Frontal cortex (tissue), 4 donors: ENCODE results near the gene TMEM63B. TPM values are rescaled to one million over a fixed set of nuclear protein-coding genes. Genes with fewer than 3 reads are reported as not detected.
"Not testable (repeated sequence)": the region's sequence is repeated elsewhere in the genome, so short reads cannot be mapped to it uniquely, and the experiment has no call there.

Experiments
- DNase-seq, 2 donors: peaks; one replicate each; pipeline ENCODE4 v3.0.0; 2012; ENCODE audit warnings: low spot score in 2 of 2
- FAIRE-seq: peaks from 2 replicates; lab custom pipeline; 2012; peaks lifted over from hg19 to GRCh38; lab: Jason Lieb, UNC
- total RNA-seq: library from RNA; depleted of rRNA; stranded (reverse); fragments of >200 nt; gene quantifications from one replicate; pipeline ENCODE4 v1.2.3, GENCODE V29; 2014
- donor health status: control.
- donor health status: control.
- donor health status: control.

Gene TMEM63B
- total RNA-seq, 1 donor from 2014 or later = 35.5 TPM

DNA sequence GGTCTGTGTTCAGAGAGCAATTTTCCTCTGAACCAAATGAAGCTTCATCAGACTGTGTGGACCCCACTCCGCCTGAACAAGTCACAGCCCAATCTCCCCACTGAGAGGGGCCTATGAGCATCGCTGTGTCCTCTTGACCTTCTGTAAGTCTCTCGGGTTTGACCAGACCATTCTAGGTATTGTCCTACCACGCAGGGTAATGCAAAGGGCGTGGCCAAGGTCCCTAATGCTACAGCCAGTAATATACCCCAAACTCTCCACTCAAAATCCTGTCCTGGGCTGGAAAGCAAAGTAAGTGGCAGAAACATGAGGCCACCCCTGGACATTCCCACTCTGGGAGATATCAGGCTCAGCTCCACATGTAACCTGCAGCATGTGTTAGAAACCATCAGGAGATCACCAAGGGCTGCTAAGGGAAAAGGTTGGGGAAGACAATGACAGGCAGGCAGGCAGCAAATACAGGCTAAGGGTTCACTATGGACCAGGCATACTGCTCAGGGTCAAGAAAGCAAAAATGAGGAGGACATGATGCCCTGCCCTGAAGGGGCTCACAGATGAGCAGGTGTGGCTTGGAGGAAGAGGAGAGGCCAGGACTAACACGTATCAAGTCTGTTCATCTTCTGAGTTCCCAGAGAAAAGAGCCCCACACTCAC lies 33.5 kb upstream of the TMEM63B start:
- no peak for DNase-seq
- FAIRE-seq = no peak

DNA sequence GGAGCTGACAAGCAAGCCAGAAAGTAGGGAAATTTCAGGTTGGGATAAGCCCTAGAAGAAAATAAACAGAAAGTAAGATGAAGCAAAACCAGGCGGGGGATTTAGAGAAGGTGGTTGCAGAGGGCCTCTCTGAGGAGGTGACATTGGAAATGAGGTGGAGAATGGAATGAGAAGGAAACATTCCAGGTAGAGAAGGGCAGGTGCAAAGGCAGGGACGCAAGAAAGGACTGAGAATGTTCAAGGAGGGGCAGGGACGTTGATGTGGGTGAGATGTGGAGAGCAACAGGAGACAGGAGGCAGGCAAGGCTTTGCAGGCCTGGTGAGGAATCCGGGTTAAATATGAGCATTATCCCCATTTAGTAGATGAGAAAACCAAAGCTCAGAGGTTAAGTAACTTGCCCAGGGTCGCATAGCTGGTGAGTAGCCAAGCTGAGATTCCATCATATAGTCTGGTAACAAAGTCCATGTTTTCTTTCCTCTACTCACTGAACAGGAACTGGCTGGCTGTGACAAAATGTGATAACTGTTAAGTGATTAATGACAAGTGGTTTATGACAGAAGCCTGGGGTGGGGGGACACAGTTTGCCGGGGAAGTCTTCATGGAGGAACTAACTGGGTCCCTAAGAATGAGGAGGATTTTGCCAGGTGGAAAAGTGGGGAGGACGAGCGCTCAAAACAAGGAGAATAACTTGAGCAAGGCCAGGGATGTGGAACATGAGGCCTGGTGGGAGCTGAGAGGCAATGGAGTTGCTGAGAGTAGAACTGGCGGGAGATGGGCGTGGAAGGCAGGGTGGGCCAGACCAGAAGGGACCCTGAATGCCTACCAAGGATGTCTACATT lies 32.7 kb upstream of the TMEM63B start:
- DNase-seq = no peak
- no peak for FAIRE-seq

DNA sequence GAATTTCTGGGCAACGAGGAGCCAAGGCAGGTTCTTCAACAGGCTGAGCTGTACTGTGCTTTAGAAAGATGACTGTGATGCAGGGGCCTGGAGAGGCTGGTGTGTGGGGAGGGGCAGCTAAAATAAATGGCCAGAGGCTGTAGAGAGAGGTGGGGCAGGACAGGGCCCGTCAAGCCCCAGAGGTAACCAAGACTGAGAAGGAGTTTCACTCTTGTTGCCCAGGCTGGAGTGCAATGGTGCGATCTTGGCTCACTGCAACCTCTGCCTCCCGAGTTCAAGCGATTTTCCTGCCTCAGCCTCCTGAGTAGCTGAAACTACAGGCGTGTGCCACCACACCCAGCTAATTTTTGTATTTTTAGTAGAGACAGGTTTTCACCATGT lies 32.1 kb upstream of the TMEM63B start:
- not testable (repeated sequence) for DNase-seq, FAIRE-seq

DNA sequence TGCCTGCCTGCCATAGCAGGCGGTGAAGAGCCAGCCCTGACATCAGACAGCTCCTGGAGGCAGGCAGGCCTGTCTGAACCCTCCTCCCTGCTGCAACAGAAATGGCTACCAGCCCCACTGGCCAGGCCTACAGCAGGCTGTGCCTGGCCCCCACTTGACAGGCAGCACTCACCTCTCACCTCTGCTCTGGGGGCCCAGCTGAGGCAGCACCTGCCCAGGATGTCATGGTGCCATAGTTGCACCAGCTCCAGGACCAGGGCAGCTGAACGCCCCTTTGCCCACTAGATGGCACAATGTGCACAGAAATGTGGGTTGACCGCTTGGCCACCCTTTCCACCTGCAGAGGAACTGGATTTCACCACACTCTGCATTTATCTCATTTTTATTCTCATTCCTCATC lies 30.7 kb upstream of the TMEM63B start:
- FAIRE-seq (no peak), DNase-seq (peak; percentile 54 to 84)

DNA sequence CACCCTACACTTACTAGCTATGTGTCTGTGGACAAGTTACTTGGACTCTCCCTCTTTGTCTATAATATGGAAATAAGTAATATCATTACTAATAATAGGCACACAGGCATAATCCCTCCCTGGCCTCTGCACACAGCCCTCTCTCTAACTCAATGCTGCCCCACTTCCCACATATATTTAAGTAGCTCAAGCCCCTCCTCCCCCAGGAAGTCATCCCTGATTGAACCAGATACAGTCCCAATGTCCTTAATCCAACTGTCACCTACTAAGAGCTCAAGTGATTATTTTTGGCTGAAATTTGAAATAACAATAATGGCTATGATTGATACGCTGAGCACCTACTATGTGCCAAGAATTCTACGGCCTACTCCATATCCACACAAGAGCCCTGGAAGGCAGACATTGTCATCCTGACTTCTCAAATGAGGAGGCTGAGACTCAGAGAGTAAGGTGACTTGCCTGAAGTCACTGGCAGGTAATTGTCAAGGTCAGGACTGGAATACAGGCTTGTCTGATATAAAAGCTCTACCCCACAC lies 29.5 kb upstream of the TMEM63B start:
- no peak for DNase-seq
- FAIRE-seq = no peak

DNA sequence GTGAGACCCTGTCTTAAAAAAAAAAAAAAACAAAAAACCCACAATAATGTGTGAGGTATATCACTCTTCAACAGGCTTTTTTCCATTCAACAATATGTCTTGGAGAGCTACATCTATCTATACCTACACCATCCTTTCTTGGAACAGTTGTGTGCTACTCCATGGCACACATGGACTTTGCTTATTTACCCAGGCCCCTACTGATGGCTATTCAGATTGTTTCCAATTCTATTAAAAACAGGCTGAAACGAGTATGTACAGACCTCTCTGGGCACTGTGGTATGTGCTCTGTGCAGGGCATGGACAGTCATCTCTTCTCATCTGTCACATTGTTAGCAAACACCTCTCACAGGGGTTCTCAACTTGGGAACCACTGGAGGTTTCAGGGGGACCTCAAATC lies 28.2 kb upstream of the TMEM63B start:
- FAIRE-seq (no peak), DNase-seq (no peak)

DNA sequence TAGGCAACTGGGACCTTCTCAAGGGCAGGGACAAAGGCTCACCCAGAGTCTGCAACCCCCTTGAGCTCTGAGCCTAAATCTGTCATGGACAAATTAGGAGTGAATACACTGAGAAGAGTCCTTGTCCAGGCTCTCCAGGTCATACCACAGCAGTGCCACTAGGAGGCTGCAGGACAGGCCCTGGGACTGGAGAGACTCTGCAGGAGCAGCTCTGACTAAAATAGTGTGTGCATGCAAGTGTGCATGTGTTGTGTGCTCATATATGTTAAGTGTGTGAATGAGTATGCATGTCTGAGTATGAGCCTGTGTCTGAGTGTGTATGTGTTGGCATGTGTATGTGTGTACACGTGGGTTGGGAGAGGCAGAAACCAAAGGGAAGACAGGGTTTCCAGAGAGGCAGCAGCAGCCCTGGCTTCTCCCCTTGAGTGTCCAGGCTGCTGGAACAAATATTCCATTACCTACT lies 27.2 kb upstream of the TMEM63B start:
- no peak for FAIRE-seq

DNA sequence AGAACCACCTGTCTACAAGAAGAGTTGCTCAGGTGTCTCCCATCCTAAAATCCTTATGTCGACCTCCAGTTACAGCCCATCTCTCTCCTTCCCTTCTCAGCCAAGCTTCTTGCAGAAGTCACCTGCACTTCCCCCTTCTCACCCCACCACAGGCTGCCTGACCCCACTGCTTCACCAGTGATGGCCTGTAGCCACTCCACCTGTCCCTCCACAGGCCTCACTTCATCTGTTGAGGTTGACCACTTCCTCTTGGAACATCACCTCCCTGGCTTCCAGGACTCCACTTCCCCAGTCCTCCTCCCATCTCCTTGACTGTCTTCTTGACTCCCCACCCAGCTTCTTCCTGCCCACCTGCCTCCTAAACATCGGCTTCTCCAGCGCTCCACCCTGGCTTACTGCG lies 25.5 kb upstream of the TMEM63B start:
- DNase-seq (no peak), FAIRE-seq (no peak)

More for the DNA sequence above, 27.2 kb upstream of the TMEM63B start:
- no peak for DNase-seq

DNA sequence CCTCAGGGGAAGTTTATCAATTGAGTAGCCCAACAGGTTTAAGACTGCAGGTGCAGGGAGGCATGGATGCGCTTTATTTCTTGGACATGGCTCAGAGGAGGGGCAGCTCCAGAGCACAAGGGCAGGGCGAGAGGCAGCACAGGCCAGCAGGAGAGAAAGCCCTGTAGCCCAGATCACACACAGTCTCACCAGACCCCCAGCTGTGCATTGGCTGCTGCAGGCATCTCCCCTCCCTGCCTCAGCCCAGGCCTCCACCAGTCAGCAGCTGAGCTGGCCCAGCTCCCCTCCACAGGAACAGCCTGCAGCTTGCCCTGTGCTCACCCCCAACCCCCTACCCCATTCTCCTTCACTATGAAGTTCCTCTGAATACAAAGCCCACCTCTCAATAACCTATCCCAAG lies 24.8 kb upstream of the TMEM63B start:
- DNase-seq (no peak), FAIRE-seq (no peak)

DNA sequence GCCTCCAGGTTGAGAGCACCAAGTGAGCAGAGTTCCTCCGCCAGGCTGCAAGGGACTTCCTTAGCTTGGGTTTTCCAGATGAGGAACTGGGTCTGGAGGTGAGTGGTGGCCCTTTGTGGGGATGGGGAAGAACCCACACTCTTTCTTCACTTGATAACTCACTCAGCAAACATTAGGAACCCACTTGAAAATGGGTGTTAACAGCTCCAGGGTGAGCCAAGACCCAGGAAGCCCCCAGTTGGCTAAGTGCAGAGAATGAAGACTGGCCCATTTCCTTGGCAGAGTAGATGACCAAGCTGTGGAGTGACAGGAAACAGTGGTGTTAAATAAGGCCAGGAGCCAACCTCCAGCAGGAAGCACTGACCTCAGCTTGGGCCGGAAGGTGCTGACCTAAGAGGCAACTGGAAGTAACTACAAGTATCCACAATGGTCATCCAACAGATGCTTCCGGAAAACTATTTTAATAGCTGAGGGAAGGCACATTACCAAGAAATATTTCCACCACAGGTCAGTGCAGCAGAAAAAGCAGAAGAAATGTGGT lies 22.8 kb upstream of the TMEM63B start:
- no peak for FAIRE-seq
- DNase-seq = peak in 1 of 2 donors; percentile 55

DNA sequence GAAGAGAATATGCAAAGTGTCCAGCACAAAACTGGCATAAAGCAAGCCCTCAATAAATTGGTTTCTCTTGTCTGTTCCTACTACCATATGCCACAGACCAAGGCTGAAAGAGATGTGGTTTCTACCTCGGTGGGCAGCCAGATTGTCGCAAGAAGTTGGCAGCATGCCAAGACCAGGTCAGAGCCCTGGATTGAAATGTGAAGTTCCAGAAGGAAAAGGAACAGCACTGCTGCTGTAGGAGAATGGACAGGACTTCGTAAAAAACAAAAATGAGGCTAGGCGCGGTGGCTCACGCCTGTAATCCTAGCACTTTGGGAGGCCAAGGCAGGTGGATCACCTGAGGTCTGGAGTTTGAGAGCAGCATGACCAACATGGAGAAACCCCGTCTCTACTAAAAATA lies 22.2 kb upstream of the TMEM63B start:
- DNase-seq = no peak
- FAIRE-seq = no peak

DNA sequence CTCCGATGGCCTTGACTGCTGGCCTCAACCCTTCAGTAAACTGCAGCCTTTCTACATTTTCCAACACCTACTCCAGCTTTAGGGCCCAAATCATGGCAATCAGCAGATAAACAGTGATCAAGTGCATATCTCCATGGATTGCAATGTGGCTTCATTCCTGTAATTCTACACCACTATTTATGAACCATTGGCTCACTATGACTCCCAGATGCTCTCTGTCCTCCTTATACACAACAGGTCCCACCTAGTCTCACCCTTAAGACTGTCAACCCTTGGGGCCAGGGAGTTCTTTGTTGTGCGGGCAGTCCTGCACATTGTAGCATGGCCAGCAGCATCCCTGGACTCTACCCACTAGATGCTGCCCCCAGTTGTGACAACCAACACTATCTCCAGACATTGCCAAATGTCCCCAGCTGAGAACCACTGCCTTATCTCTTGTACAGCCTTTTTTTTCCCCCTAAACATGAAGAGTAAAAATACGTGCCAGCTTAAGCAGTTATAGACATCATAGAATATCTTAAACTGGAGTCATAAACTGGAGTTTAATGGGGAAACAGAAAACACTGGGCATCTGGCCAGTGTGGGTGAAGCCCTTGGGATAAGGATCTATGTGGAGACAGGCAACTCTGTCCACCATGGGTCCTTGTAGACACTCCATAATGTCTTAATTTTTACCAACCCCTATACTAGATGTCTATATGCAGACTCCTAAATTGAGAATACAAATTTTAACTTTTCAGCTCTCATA lies 21.2 kb upstream of the TMEM63B start:
- FAIRE-seq (no peak), DNase-seq (no peak)

DNA sequence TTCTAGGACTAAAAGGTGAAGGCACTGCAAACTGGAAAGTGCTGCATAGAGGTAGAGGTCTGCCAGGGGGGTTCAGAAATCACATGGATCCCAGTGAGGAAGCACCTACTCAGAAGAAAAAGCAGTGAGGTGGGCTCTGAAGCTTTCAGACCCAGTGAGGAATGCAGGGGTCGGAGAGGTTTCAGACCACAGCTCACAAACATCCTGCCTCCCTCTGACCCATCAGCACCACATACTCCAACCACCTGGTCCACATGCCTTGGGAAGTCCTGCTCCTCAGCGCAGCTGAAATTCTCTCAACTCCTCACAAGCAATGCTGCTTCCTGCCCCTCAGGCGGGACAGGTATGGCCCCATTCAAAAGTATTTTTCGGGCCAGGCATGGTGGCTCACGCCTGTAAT lies 20.3 kb upstream of the TMEM63B start:
- no peak for FAIRE-seq
- DNase-seq = no peak

DNA sequence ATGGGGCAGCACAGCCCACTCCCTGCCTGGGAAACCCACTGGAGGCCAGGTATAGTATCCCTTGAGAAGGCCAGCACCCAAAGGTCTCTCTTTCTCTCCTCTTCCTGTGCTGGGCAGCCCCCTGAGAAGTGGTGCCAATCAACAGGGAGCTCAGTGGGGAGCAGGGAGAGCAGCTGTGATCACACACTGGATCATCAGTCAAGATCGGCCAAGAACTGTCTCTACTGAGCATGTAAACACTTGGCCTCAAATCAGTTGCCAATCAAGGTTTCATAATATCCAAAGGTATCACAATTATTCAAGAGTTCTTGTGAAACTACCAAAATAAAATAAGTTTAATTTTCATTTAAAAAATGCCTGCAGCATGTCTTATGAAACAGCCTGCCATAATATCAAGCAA lies 18.9 kb upstream of the TMEM63B start:
- no peak for DNase-seq
- FAIRE-seq = no peak

DNA sequence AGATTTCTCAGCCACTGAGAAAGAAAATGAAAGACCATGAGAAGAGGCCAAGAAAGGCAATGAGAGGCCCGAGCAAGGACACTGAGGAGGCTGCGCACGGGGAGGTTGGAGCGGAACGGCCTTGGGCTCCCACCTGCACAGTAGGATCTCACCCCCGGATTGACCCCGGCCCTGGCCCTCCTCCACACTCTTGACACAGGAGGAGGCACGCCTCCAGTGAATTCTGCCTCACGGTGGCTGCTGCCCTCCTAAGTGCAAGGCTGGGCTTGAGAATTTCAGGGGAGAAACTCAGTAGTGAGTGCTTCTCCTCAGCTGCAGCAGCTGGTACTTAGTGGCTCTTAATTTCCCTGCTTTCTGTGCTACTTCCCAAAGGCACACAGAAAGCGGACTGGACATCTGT lies 18.1 kb upstream of the TMEM63B start:
- no peak for DNase-seq
- no peak for FAIRE-seq

DNA sequence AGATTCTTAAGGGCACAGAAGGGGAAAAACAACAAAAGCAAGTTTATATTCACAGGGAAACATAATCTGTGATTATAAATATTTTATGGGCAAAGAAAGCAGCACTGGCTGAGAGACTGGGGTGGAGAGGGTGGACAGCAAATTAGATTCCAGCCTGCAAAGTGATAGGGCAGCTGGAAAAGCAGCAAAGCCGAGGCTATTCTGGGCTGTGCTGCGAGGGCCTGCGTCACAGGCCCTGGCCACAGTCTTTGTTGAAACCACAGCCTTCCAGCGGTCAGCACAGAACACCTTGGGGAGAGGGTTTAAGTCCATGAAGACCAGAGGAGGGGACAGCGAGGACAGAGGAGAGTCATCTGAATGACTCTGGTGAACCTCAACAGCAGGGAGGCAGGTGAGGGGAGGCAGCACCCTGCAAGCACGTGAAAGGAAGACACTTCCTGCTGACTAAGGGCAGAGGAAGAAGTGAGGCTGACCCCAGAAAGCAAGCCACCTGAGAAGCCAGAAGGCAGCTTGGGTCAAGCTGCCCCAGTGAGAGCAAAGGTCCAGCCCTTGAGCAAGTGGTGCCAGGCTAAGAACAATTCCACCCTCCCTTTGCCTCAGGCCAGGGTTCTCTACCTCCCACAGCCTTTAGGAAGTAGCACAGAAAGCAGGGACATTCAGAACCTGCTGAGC lies 17.2 kb upstream of the TMEM63B start:
- DNase-seq (no peak), FAIRE-seq (no peak)

DNA sequence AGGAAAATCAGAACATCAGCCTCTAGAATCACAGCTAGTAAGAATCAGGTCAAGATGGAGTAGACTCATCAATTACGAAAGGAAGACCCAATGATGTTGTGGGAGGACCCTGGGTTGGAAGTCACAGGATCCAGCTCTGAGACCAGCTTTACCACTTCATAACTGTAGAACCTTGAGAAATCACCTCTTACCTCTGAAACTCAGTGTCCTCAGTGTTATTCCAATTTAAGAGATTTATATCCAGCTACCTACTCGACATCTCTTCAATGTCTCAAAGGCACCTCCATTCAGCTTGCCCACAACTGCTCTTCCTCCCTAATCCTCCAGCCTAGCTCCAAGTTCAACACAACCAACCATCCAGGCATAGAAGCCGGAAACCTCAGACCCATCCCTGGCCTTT lies 16.4 kb upstream of the TMEM63B start:
- no peak for FAIRE-seq
- no peak for DNase-seq

DNA sequence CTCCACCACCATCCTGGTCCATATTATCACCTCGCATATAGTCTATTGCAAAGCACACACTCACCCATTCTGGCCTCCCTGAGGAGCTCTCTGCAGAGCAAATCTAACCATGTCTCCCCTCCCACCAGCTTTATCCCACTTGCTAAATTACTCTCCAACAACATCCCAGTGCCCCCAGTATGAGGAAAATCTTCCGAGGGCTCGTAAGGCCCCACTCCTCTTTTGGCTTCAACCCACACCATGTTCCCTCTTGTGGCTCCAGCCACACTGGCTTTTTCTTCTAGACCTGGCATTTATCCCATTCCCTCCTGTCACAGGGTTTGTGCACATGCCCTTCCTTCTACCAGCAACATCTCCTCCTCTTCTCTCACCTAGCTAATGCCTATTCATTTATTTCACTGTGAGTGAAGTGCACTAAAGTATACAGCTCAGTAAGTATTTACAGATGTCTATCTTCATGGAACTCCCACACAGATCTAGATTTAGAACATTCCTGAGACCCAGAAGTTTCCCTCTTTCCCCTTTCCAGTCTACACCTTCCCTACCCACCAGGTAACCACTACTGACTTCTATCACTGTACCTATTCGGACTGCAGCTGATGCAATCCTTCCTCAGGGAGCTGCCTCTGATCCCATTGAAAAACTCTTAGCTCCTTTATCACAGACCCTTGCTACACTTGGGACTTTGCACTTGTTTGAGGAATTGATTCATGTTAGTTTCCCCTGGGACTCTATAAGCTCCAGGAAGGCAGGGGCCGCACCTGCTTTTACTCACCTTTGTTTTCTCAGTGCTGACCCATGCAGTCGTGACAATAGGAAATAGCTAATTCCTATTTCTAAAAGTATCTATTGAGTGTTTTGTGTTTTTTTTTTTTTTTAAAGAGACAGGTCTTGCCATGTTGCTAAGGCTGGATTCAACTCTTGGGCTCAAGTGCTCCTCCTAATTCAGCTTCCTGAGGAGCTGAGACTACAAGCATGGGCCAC lies 15.6 kb upstream of the TMEM63B start:
- DNase-seq (no peak), FAIRE-seq (no peak)

DNA sequence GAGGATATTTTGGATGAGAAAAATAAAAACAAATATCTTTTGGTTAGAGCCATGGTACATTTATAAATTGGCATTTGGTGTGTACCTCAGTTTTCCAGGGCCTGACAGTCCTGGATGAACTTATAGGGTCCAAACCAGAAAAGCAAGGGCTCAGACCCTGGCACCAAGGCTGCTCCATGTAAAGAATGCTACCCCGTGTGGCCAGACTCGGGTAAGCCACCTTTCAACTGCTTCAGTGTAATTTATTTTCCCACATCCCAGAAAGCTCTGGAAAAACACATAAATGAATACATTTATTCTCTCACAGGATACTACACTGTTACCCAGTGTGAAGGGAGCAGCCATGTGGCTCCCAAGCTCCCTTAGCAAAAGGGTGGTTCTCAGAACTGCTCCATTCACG lies 13.9 kb upstream of the TMEM63B start:
- no peak for FAIRE-seq
- no peak for DNase-seq
